ENCODE measurements around the gene FAM43A. TPM values are rescaled to one million over a fixed set of nuclear protein-coding genes. Genes with fewer than 3 reads are reported as not detected.
A peak's percentile ranks its signal among the peaks of the same experiment; 100 is the strongest.

The FAM43A gene
- total RNA-seq: 38.2 and 38.6 TPM in 2 replicates
- long read RNA-seq: 0 reads

GRCh38 chr3:194685718-194686413 is at the start of gene FAM43A:
TSS of gene FAM43A (plus strand) at chr3:194685883. CDS start at chr3:194686827, 944 bp downstream.
- H3K9me3 Mint-ChIP-seq (ENCODE audit: unreplicated experiment): no peaks in the 10 kb centered on the region
- peaks cover 2% of the 10 kb centered on the region for H3K27me3 Mint-ChIP-seq (ENCODE audit: unreplicated experiment)
- peak; percentile 97 for DNase-seq (ENCODE audit: extremely low spot score, unreplicated experiment)
- H3K4me1 Mint-ChIP-seq (ENCODE audit: unreplicated experiment): peaks cover 42% of the 10 kb centered on the region
- peak within 1 kb of the TSS; percentile 94 for H3K4me3 Mint-ChIP-seq (ENCODE audit: unreplicated experiment)
- TF ChIP-seq CTCF (IDR thresholded peaks at IDR 0.05): peak; percentile 43
- peaks cover 8% of the 10 kb centered on the region for H3K36me3 Mint-ChIP-seq (ENCODE audit: unreplicated experiment)
- H3K27ac Mint-ChIP-seq (ENCODE audit: unreplicated experiment): peak within 1 kb of the TSS; percentile 68

GRCh38 chr3:194637066-194637465 is 48.6 kb upstream of the FAM43A start:
- peaks cover 38% of the 10 kb centered on the region for H3K4me1 Mint-ChIP-seq (ENCODE audit: unreplicated experiment)
- TF ChIP-seq CTCF (IDR thresholded peaks at IDR 0.05): no peak
- no peak overlapping the region for H3K27ac Mint-ChIP-seq (ENCODE audit: unreplicated experiment)
- DNase-seq (ENCODE audit: extremely low spot score, unreplicated experiment): peak; percentile 56
- peaks cover 11% of the 10 kb centered on the region for H3K36me3 Mint-ChIP-seq (ENCODE audit: unreplicated experiment)
- no peaks in the 10 kb centered on the region for H3K27me3 Mint-ChIP-seq (ENCODE audit: unreplicated experiment)
- H3K4me3 Mint-ChIP-seq (ENCODE audit: unreplicated experiment): no peak overlapping the region
- H3K9me3 Mint-ChIP-seq (ENCODE audit: unreplicated experiment): no peaks in the 10 kb centered on the region

- no peaks in the 10 kb centered on the region for H3K27me3 Mint-ChIP-seq (ENCODE audit: unreplicated experiment)
- peak; percentile 64 for DNase-seq (ENCODE audit: extremely low spot score, unreplicated experiment)
- H3K27ac Mint-ChIP-seq (ENCODE audit: unreplicated experiment): no peak overlapping the region
- H3K4me3 Mint-ChIP-seq (ENCODE audit: unreplicated experiment): no peak overlapping the region
- peaks cover 35% of the 10 kb centered on the region for H3K4me1 Mint-ChIP-seq (ENCODE audit: unreplicated experiment)
- H3K36me3 Mint-ChIP-seq (ENCODE audit: unreplicated experiment): peaks cover 13% of the 10 kb centered on the region
- no peaks in the 10 kb centered on the region for H3K9me3 Mint-ChIP-seq (ENCODE audit: unreplicated experiment)
- TF ChIP-seq CTCF (IDR thresholded peaks at IDR 0.05): no peak
Observed at GRCh38 chr3:194637541-194638400, 47.9 kb upstream of the FAM43A start.

GRCh38 chr3:194638991-194639605 is 46.6 kb upstream of the FAM43A start:
- H3K4me3 Mint-ChIP-seq (ENCODE audit: unreplicated experiment): no peak overlapping the region
- peaks cover 23% of the 10 kb centered on the region for H3K36me3 Mint-ChIP-seq (ENCODE audit: unreplicated experiment)
- no peak overlapping the region for H3K27ac Mint-ChIP-seq (ENCODE audit: unreplicated experiment)
- no peak for TF ChIP-seq CTCF (IDR thresholded peaks at IDR 0.05)
- H3K9me3 Mint-ChIP-seq (ENCODE audit: unreplicated experiment): no peaks in the 10 kb centered on the region
- H3K27me3 Mint-ChIP-seq (ENCODE audit: unreplicated experiment): no peaks in the 10 kb centered on the region
- peak; percentile 57 for DNase-seq (ENCODE audit: extremely low spot score, unreplicated experiment)
- H3K4me1 Mint-ChIP-seq (ENCODE audit: unreplicated experiment): peaks cover 31% of the 10 kb centered on the region
